Nephron (organoid): ENCODE data around the gene CRMP1.
"Not testable (repeated sequence)": the region's sequence is repeated elsewhere in the genome, so short reads cannot be mapped to it uniquely, and the experiment has no call there.

Source experiments
- H3K27ac Mint-ChIP-seq, 3 experiments: 2 replicates each; pipeline ENCODE4 v1.8.0; 2020; ENCODE audit warnings: mixed read lengths in 3 of 3, mild to moderate bottlenecking in 2 of 3, moderate library complexity in 1 of 3
- H3K27me3 Mint-ChIP-seq: 2 replicates; pipeline ENCODE4 v1.8.0; 2021; ENCODE audit warnings: low read depth, mild to moderate bottlenecking, moderate library complexity, mixed read lengths
- H3K36me3 Mint-ChIP-seq: 2 replicates; pipeline ENCODE4 v1.8.0; 2020; ENCODE audit warnings: low read depth, mixed read lengths
- H3K4me1 Mint-ChIP-seq: 2 replicates; pipeline ENCODE4 v1.8.0; 2020; ENCODE audit warnings: mixed read lengths
- H3K4me3 Mint-ChIP-seq, 3 experiments: 2 replicates each; pipeline ENCODE4 v1.8.0; 2020; ENCODE audit warnings: mild to moderate bottlenecking in 3 of 3, mixed read lengths in 3 of 3, moderate library complexity in 2 of 3
- H3K9me3 Mint-ChIP-seq: 2 replicates; pipeline ENCODE4 v1.8.0; 2020; ENCODE audit warnings: mixed read lengths
- TF ChIP-seq, protein P1 (sequence below), 3 experiments: fragments of 200-600 bp; sonication (generic); IDR thresholded peaks; one replicate each; pipeline ENCODE4 v1.5.0; 2021; ENCODE audit warnings: antibody characterized with exemption in 3 of 3; ENCODE audit not compliant: unreplicated experiment in 3 of 3

Gene CRMP1

GRCh38 chr4:5842456-5842855, 50.4 kb downstream of the CRMP1 start:
- Mint-ChIP-seq H3K27me3 (peaks cover 10% of the 10 kb centered on the region), H3K4me1 (peaks cover 32% of the 10 kb centered on the region), H3K27ac (peak overlapping the region in 1 of 3 experiments; percentile 43), H3K4me3 (no peak overlapping the region), H3K9me3 (no peaks in the 10 kb centered on the region), H3K36me3 (peaks cover 40% of the 10 kb centered on the region)
- TF ChIP-seq, protein P1, sequence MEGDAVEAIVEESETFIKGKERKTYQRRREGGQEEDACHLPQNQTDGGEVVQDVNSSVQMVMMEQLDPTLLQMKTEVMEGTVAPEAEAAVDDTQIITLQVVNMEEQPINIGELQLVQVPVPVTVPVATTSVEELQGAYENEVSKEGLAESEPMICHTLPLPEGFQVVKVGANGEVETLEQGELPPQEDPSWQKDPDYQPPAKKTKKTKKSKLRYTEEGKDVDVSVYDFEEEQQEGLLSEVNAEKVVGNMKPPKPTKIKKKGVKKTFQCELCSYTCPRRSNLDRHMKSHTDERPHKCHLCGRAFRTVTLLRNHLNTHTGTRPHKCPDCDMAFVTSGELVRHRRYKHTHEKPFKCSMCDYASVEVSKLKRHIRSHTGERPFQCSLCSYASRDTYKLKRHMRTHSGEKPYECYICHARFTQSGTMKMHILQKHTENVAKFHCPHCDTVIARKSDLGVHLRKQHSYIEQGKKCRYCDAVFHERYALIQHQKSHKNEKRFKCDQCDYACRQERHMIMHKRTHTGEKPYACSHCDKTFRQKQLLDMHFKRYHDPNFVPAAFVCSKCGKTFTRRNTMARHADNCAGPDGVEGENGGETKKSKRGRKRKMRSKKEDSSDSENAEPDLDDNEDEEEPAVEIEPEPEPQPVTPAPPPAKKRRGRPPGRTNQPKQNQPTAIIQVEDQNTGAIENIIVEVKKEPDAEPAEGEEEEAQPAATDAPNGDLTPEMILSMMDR (IDR thresholded peaks at IDR 0.05; ENCODE audit: unreplicated experiment in 3 of 3) = no peak

- no peak overlapping the region for H3K4me3 Mint-ChIP-seq
- H3K9me3 Mint-ChIP-seq = no peaks in the 10 kb centered on the region
- TF ChIP-seq, protein P1 (IDR thresholded peaks at IDR 0.05; ENCODE audit: unreplicated experiment in 3 of 3) = no peak
- H3K4me1 Mint-ChIP-seq = peaks cover 26% of the 10 kb centered on the region
- H3K27ac Mint-ChIP-seq = peak overlapping the region in 2 of 3 experiments; percentile 51 to 79
- peaks cover 10% of the 10 kb centered on the region for H3K27me3 Mint-ChIP-seq
- peaks cover 40% of the 10 kb centered on the region for H3K36me3 Mint-ChIP-seq
Measured at GRCh38 chr4:5839751-5840674, 52.9 kb downstream of the CRMP1 start.

- Mint-ChIP-seq H3K36me3 (peaks cover 44% of the 10 kb centered on the region), H3K27me3 (peaks cover 10% of the 10 kb centered on the region), H3K4me3 (no peak overlapping the region), H3K4me1 (peaks cover 19% of the 10 kb centered on the region), H3K9me3 (no peaks in the 10 kb centered on the region), H3K27ac (peak overlapping the region in 1 of 3 experiments; percentile 79)
- TF ChIP-seq, protein P1 (IDR thresholded peaks at IDR 0.05; ENCODE audit: unreplicated experiment in 3 of 3) = no peak
Measured at GRCh38 chr4:5839332-5839731, 53.6 kb downstream of the CRMP1 start.

DNA sequence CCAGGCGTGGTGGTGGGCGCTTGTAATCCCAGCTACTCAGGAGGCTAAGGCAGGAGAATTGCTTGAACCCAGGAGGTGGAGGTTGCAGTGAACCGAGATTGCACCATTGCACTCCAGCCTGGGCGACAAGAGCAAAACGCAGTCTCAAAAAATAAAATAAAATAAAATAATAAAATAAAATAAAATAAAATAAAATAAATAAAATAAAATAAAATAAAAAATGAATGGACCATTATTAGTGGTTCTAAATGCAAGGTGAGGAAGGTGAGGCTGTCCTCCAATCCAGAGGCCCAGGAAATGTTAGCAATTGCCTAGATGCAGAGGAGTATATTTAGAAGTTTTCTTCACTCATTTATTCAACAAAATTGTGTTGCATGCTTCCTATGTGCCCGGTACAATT, 55.4 kb downstream of the CRMP1 start:
- not testable (repeated sequence) for H3K4me1 Mint-ChIP-seq, H3K4me3 Mint-ChIP-seq, H3K27ac Mint-ChIP-seq, H3K27me3 Mint-ChIP-seq, H3K9me3 Mint-ChIP-seq
- peaks cover 43% of the 10 kb centered on the region for H3K36me3 Mint-ChIP-seq

DNA sequence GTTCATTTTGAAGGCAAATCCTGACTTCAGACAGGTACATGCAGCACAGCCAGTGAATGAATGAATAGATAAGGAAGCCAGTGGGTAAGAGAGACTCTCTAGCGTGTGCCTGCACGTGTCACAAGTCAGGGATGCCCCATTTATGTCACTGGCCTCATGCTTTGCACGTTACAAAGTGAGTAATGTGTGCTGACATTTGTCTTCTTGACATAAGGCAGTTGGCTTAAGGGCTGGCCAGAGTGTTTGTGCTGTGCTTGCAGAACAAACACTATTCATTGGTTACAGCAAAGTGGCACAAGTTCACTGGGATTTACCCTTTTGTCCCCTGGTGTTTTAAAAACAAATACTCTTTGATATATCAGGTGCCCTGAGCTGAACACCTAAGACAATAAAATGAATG, 55.9 kb downstream of the CRMP1 start:
- TF ChIP-seq, protein P1 (IDR thresholded peaks at IDR 0.05; ENCODE audit: unreplicated experiment in 3 of 3) = no peak
- no peak overlapping the region for H3K27ac Mint-ChIP-seq
- peaks cover 6% of the 10 kb centered on the region for H3K4me1 Mint-ChIP-seq
- no peaks in the 10 kb centered on the region for H3K9me3 Mint-ChIP-seq
- peaks cover 7% of the 10 kb centered on the region for H3K27me3 Mint-ChIP-seq
- peaks cover 43% of the 10 kb centered on the region for H3K36me3 Mint-ChIP-seq
- no peak overlapping the region for H3K4me3 Mint-ChIP-seq

DNA sequence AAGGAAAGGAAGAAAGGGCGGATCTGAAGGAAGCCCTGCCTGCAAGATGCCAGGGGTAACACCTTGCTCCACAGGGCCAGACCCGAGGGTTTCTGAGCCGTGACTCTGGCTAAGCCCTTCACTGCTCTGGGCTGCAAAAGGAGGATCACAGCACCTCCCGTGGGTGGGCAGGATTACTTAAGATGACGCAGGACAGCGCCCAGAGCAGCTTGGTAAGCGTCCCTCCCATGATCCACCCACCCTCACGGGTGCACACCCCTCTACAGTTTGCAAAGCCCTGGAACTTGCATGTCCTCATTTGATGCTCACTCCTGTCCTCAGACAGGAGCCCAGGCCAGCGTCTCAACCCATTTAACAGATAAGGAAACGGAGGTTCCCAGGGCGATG, 64.9 kb downstream of the CRMP1 start:
- Mint-ChIP-seq H3K4me1 (peaks cover 6% of the 10 kb centered on the region), H3K4me3 (no peak overlapping the region), H3K27me3 (no peaks in the 10 kb centered on the region), H3K36me3 (peaks cover 76% of the 10 kb centered on the region), H3K27ac (no peak overlapping the region), H3K9me3 (no peaks in the 10 kb centered on the region)
- TF ChIP-seq, protein P1 (IDR thresholded peaks at IDR 0.05; ENCODE audit: unreplicated experiment in 3 of 3) = no peak
